GM12892 (cell line): ENCODE data around the gene RBFOX1.

ENCODE experiments used
- POLR2A ChIP-seq: IDR thresholded peaks from 2 replicates; pipeline ENCODE4 v1.6.1; 2011; ENCODE audit warnings: low read depth, low read length, control low read depth
- POLR2AphosphoS5 ChIP-seq: IDR thresholded peaks from 2 replicates; pipeline ENCODE4 v1.6.1; 2011; ENCODE audit warnings: low read depth, low read length, control low read depth

- TF ChIP-seq POLR2A (no peak), POLR2AphosphoS5 (no peak)
These were observed 648 bp upstream of the RBFOX1 start for GRCh38 chr16:7331997-7332396.
